ENCODE measurements around the gene SFMBT1.
"Not testable (repeated sequence)": the region's sequence is repeated elsewhere in the genome, so short reads cannot be mapped to it uniquely, and the experiment has no call there.

The SFMBT1 gene

GRCh38 chr3:53056442-53056841 is 10.6 kb upstream of the SFMBT1 start:
- peak; percentile 26 for TF ChIP-seq CTCF (IDR thresholded peaks at IDR 0.05; ENCODE audit: extremely low read depth, missing control alignments)
- peak; percentile 40 for DNase-seq (ENCODE audit: low spot score)

DNA sequence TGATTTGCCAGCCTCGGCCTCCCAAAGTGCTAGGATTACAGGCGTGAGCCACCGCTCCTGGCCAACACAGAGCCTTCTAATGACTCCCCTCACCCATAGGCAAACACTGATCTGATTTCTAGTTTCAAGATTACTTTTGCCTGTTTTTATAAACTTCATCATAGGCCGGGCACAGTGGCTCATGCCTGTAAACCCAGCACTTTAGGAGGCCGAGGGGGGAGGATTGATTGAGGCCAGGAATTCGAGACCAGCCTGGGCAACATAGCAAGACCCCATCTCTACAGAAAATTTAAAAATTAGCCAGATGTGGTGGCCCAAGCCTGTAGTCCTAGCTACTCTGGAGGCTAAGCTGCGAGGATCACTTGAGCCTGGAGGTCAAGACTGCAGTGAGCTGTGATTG is 8.4 kb upstream of the SFMBT1 start:
- DNase-seq (ENCODE audit: low spot score): not testable (repeated sequence)

DNA sequence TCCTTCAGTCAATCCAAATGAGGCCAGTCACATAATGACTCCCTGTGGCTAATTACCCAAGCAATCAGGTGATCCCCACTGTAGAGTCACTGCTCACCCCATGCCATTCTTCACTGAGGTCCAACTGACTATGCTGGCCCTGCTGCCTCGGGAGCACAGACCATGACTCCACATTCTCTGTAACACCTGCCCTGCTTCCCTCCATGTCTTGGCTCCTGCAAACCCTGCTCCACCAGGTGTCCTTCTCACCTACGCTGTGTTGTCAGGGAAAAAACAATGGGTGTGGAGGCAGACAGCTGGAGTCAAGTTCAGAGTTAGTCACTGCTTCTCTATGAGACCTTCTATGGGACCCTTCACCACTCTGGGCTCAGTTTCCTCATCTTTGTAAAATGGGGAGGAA is 6.1 kb upstream of the SFMBT1 start:
- no peak for DNase-seq (ENCODE audit: low spot score)
- TF ChIP-seq CTCF (IDR thresholded peaks at IDR 0.05; ENCODE audit: extremely low read depth, missing control alignments): no peak

DNA sequence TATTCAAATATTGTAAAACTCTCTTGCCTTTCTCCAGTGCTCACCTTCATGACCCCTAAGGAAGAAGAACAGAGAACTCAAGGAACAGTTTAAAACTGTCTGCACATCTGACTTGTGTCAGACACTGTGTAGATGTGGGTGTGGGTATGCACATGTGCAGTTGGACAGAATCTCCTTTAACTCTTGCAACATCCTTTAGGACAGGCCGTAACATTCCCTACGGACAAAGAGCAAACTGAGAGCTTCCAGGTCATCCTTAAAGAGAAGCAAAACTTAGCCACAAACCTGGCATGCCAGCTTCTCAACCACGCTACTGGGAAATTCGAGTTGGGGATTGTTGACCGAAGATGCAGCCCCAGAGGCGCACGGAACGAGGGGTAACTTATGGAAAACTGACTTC is 4.1 kb upstream of the SFMBT1 start:
- TF ChIP-seq CTCF (IDR thresholded peaks at IDR 0.05; ENCODE audit: extremely low read depth, missing control alignments): no peak
- no peak for DNase-seq (ENCODE audit: low spot score)

GRCh38 chr3:53046171-53047170 is 598 bp upstream of the SFMBT1 start:
- peak; percentile 40 for TF ChIP-seq CTCF (IDR thresholded peaks at IDR 0.05; ENCODE audit: extremely low read depth, missing control alignments)
- DNase-seq (ENCODE audit: low spot score): peak; percentile 78

- peak; percentile 94 for DNase-seq (ENCODE audit: low spot score)
- no peak for TF ChIP-seq CTCF (IDR thresholded peaks at IDR 0.05; ENCODE audit: extremely low read depth, missing control alignments)
Measured at GRCh38 chr3:53044711-53045517, 959 bp downstream of the SFMBT1 start.

GRCh38 chr3:53044371-53044710 is 1.5 kb downstream of the SFMBT1 start:
- no peak for TF ChIP-seq CTCF (IDR thresholded peaks at IDR 0.05; ENCODE audit: extremely low read depth, missing control alignments)
- DNase-seq (ENCODE audit: low spot score): no peak
